A549 (cell line): ENCODE measurements around the gene MAFG.

Experiments
- CHD2 ChIP-seq: fragments of 150-350 bp; IDR thresholded peaks from 2 replicates; pipeline ENCODE4 v1.6.1; 2014; ENCODE audit warnings: low read length; ENCODE audit not compliant: partially characterized antibody
- EP300 ChIP-seq, 2 experiments: fragments of >200 bp; sonication (Bioruptor Twin); formaldehyde crosslinking; IDR thresholded peaks; 2 replicates in 1 of 2; 3 replicates in 1 of 2; pipeline ENCODE4 v1.6.1; 2016 to 2017
- KDM5A ChIP-seq: fragments of 200-600 bp; sonication (generic); IDR thresholded peaks from 2 replicates; pipeline ENCODE4 v1.6.1; 2016; ENCODE audit warnings: antibody characterized with exemption, mild to moderate bottlenecking
- POLR2A ChIP-seq: IDR thresholded peaks from 2 replicates; pipeline ENCODE4 v1.6.1; 2012; ENCODE audit warnings: mild to moderate bottlenecking, low read length
- RAD21 ChIP-seq, 2 experiments: fragments of >200 bp in 1 of 2; sonication (Bioruptor Twin) in 1 of 2; formaldehyde crosslinking in 1 of 2; IDR thresholded peaks in 1 of 2; conservative IDR thresholded peaks in 1 of 2; 2 replicates in 1 of 2; 3 replicates in 1 of 2; pipeline ENCODE4 v1.6.1; 2012 to 2018; ENCODE audit warnings: inconsistent platforms in 1 of 2
- RFX5 ChIP-seq: fragments of 450-650 bp; IDR thresholded peaks from 2 replicates; pipeline ENCODE4 v1.7.1; 2014; ENCODE audit warnings: antibody characterized with exemption, mild to moderate bottlenecking, moderate library complexity
- SMC3 ChIP-seq: fragments of >200 bp; sonication (Bioruptor Twin); formaldehyde crosslinking; IDR thresholded peaks from 3 replicates; pipeline ENCODE4 v1.6.1; 2018; ENCODE audit warnings: inconsistent platforms
- TP53 ChIP-seq: fragments of 250-450 bp; sonication (Bioruptor Pico); IDR thresholded peaks from 2 replicates; pipeline ENCODE4 v1.5.0; 2021; ENCODE audit warnings: mild to moderate bottlenecking, moderate library complexity
- TF ChIP-seq, protein P1 (sequence below): fragments of >200 bp; sonication (Bioruptor Twin); formaldehyde crosslinking; IDR thresholded peaks from 3 replicates; pipeline ENCODE4 v1.5.1; 2016
- TF ChIP-seq, protein P2 (sequence below): fragments of 450-650 bp; IDR thresholded peaks from 2 replicates; pipeline ENCODE4 v1.6.1; 2014; ENCODE audit warnings: antibody characterized with exemption
- TF ChIP-seq, protein P3 (sequence below): fragments of >200 bp; sonication (Bioruptor Twin); formaldehyde crosslinking; IDR thresholded peaks from 3 replicates; pipeline ENCODE4 v1.6.1; 2016
- TF ChIP-seq, protein P4 (sequence below): IDR thresholded peaks from 2 replicates; pipeline ENCODE4 v1.6.1; 2012

DNA sequence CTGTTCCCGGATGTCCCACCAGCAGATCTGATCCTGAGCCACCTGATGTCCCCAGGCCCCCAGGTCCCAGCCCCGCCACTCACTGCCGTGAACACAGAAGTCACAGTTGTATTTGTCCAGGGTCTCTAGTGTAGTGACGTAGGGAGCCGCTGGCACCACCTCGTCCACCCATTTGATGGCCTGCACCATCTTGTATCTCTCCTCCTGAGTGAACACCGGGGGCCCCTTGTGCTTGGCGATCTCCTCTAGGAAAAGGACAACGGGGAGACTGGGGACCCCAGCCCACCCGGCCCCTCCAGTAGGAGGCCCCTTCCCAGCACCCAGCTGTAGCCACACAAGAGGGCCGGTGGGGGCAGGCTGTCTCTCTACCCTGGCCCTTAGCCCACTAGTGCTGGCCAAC, 18.7 kb downstream of the MAFG start:
- TF ChIP-seq EP300 (IDR thresholded peaks at IDR 0.05): no peak
- TF ChIP-seq, protein P1, sequence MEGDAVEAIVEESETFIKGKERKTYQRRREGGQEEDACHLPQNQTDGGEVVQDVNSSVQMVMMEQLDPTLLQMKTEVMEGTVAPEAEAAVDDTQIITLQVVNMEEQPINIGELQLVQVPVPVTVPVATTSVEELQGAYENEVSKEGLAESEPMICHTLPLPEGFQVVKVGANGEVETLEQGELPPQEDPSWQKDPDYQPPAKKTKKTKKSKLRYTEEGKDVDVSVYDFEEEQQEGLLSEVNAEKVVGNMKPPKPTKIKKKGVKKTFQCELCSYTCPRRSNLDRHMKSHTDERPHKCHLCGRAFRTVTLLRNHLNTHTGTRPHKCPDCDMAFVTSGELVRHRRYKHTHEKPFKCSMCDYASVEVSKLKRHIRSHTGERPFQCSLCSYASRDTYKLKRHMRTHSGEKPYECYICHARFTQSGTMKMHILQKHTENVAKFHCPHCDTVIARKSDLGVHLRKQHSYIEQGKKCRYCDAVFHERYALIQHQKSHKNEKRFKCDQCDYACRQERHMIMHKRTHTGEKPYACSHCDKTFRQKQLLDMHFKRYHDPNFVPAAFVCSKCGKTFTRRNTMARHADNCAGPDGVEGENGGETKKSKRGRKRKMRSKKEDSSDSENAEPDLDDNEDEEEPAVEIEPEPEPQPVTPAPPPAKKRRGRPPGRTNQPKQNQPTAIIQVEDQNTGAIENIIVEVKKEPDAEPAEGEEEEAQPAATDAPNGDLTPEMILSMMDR: no peak
- TF ChIP-seq SMC3: no peak
- no peak for TF ChIP-seq CHD2
- TF ChIP-seq, protein P2, sequence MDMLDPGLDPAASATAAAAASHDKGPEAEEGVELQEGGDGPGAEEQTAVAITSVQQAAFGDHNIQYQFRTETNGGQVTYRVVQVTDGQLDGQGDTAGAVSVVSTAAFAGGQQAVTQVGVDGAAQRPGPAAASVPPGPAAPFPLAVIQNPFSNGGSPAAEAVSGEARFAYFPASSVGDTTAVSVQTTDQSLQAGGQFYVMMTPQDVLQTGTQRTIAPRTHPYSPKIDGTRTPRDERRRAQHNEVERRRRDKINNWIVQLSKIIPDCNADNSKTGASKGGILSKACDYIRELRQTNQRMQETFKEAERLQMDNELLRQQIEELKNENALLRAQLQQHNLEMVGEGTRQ: no peak
- TF ChIP-seq, protein P3, sequence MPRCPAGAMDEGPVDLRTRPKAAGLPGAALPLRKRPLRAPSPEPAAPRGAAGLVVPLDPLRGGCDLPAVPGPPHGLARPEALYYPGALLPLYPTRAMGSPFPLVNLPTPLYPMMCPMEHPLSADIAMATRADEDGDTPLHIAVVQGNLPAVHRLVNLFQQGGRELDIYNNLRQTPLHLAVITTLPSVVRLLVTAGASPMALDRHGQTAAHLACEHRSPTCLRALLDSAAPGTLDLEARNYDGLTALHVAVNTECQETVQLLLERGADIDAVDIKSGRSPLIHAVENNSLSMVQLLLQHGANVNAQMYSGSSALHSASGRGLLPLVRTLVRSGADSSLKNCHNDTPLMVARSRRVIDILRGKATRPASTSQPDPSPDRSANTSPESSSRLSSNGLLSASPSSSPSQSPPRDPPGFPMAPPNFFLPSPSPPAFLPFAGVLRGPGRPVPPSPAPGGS: no peak
- TF ChIP-seq RFX5: no peak
- TF ChIP-seq TP53: no peak
- TF ChIP-seq, protein P4, sequence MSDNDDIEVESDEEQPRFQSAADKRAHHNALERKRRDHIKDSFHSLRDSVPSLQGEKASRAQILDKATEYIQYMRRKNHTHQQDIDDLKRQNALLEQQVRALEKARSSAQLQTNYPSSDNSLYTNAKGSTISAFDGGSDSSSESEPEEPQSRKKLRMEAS: no peak
- no peak for TF ChIP-seq KDM5A
- no peak for TF ChIP-seq RAD21 (conservative IDR thresholded peaks at IDR 0.05 in 1 of 2, IDR thresholded peaks at IDR 0.05 in 1 of 2)
- TF ChIP-seq POLR2A: no peak
